HepG2 (cell line): ENCODE measurements around the gene RAD52. TPM values are rescaled to one million over a fixed set of nuclear protein-coding genes. Genes with fewer than 3 reads are reported as not detected.
A peak's percentile ranks its signal among the peaks of the same experiment; 100 is the strongest.

Experiments used
- CBX2 ChIP-seq, 2 experiments: fragments of 200-600 bp in 1 of 2; sonication (generic); formaldehyde crosslinking in 1 of 2; IDR thresholded peaks; 2 replicates each; pipeline versions ENCODE4 v1.7.0 to v1.8.1; 2018 to 2022; ENCODE audit warnings: low read depth in 2 of 2, low read length in 1 of 2, mild to moderate bottlenecking in 1 of 2, missing genetic modification reagents in 1 of 2
- CBX5 ChIP-seq: sonication (generic); formaldehyde crosslinking; IDR thresholded peaks from 2 replicates; pipeline ENCODE4 v1.4.0; 2020; ENCODE audit warnings: missing genetic modification reagents, borderline replicate concordance
- DPF2 ChIP-seq: sonication (generic); formaldehyde crosslinking; IDR thresholded peaks from 2 replicates; pipeline ENCODE4 v1.4.0; 2020; ENCODE audit warnings: mild to moderate bottlenecking, low read depth, missing genetic modification reagents, borderline replicate concordance
- FOXA1 ChIP-seq, 2 experiments: fragments of 450-650 bp in 1 of 2; sonication (generic) in 1 of 2; formaldehyde crosslinking in 1 of 2; IDR thresholded peaks; 2 replicates each; pipeline versions ENCODE4 v1.4.0 to v1.6.1; 2016 to 2020; ENCODE audit warnings: missing genetic modification reagents in 1 of 2
- ISX ChIP-seq: sonication (generic); formaldehyde crosslinking; conservative IDR thresholded peaks from 2 replicates; pipeline ENCODE4 v1.5.0; 2020; ENCODE audit warnings: missing genetic modification reagents
- MAZ ChIP-seq, 2 experiments: sonication (generic) in 1 of 2; formaldehyde crosslinking in 1 of 2; IDR thresholded peaks; 2 replicates each; pipeline versions ENCODE4 v1.5.0 to v1.6.1; 2012 to 2020; ENCODE audit warnings: low read depth in 2 of 2, mild to moderate bottlenecking in 2 of 2, borderline replicate concordance in 1 of 2, improper control_type of control experiment in 1 of 2, low read length in 1 of 2, missing genetic modification reagents in 1 of 2, moderate library complexity in 1 of 2
- PHF8 ChIP-seq: sonication (generic); formaldehyde crosslinking; IDR thresholded peaks from 2 replicates; pipeline ENCODE4 v1.5.0; 2020; ENCODE audit warnings: missing genetic modification reagents
- RORA ChIP-seq: sonication (generic); formaldehyde crosslinking; IDR thresholded peaks from 2 replicates; pipeline ENCODE4 v1.5.0; 2020; ENCODE audit warnings: mild to moderate bottlenecking, missing genetic modification reagents, moderate library complexity
- WIZ ChIP-seq: sonication (generic); formaldehyde crosslinking; IDR thresholded peaks from 2 replicates; pipeline ENCODE4 v1.5.1; 2020; ENCODE audit warnings: mild to moderate bottlenecking, missing genetic modification reagents
- ZBTB42 ChIP-seq: sonication (generic); formaldehyde crosslinking; IDR thresholded peaks from 2 replicates; pipeline ENCODE4 v1.5.0; 2020; ENCODE audit warnings: mild to moderate bottlenecking, missing genetic modification reagents
- ZNF563 ChIP-seq: sonication (generic); formaldehyde crosslinking; IDR thresholded peaks from 2 replicates; pipeline ENCODE4 v1.8.0; 2022; ENCODE audit warnings: mild to moderate bottlenecking, moderate library complexity, missing genetic modification reagents
- ZNF773 ChIP-seq: sonication (generic); formaldehyde crosslinking; IDR thresholded peaks from 2 replicates; pipeline ENCODE4 v1.4.0; 2020; ENCODE audit warnings: missing genetic modification reagents, borderline replicate concordance
- ZNF777 ChIP-seq: sonication (generic); formaldehyde crosslinking; IDR thresholded peaks from 2 replicates; pipeline ENCODE4 v1.4.0; 2020; ENCODE audit warnings: missing genetic modification reagents
- ZNF839 ChIP-seq: sonication (generic); formaldehyde crosslinking; IDR thresholded peaks from 2 replicates; pipeline ENCODE4 v1.4.0; 2020; ENCODE audit warnings: missing genetic modification reagents, mild to moderate bottlenecking, borderline replicate concordance
- ZNF841 ChIP-seq: sonication (generic); formaldehyde crosslinking; IDR thresholded peaks from 2 replicates; pipeline ENCODE4 v1.8.1; 2023; ENCODE audit warnings: missing genetic modification reagents, borderline replicate concordance
- ZZZ3 ChIP-seq: sonication (generic); formaldehyde crosslinking; IDR thresholded peaks from 2 replicates; pipeline ENCODE4 v1.4.0; 2020; ENCODE audit warnings: missing genetic modification reagents, mild to moderate bottlenecking, borderline replicate concordance
- polyA plus RNA-seq, 8 experiments: library from polyadenylated mRNA; depleted of rRNA in 3 of 8; stranded (reverse) in 7 of 8; unstranded in 1 of 8; fragments of >200 nt; fragmentation: Illumina TruSeq in 4 of 8; extraction: Trizol in 4 of 8; gene quantifications; 2 replicates each; pipeline versions ENCODE4 v1.2.1 to v1.2.3, GENCODE V29; 2011 to 2016; ENCODE audit warnings: low read depth in 4 of 8, missing spikeins in 1 of 8, mixed read lengths in 1 of 8; ENCODE audit not compliant: insufficient read depth in 1 of 8
- total RNA-seq, 5 experiments: library from RNA; depleted of rRNA; stranded (reverse); fragments of >200 nt; fragmentation: Illumina TruSeq; extraction: Trizol; gene quantifications; 2 replicates each; pipeline ENCODE4 v1.2.3, GENCODE V29; 2016; ENCODE audit warnings: low read depth in 1 of 5
- TF ChIP-seq, protein P1 (sequence below): sonication (generic); formaldehyde crosslinking; IDR thresholded peaks from 2 replicates; pipeline ENCODE4 v1.4.0; 2020; ENCODE audit warnings: mild to moderate bottlenecking, missing genetic modification reagents
- TF ChIP-seq, protein P2 (sequence below): sonication (generic); formaldehyde crosslinking; IDR thresholded peaks from 2 replicates; pipeline ENCODE4 v1.4.0; 2020; ENCODE audit warnings: mild to moderate bottlenecking, missing genetic modification reagents, borderline replicate concordance
- TF ChIP-seq, protein P3 (sequence below): sonication (generic); formaldehyde crosslinking; IDR thresholded peaks from 2 replicates; pipeline ENCODE4 v1.4.0; 2020; ENCODE audit warnings: mild to moderate bottlenecking, missing genetic modification reagents

RAD52 gene
- total and polyA plus RNA-seq, 2 of the 13 experiments (the other 11 are each of a cell fraction or from before 2014, with no cell fraction given): 14.3 to 19.9 TPM

DNA sequence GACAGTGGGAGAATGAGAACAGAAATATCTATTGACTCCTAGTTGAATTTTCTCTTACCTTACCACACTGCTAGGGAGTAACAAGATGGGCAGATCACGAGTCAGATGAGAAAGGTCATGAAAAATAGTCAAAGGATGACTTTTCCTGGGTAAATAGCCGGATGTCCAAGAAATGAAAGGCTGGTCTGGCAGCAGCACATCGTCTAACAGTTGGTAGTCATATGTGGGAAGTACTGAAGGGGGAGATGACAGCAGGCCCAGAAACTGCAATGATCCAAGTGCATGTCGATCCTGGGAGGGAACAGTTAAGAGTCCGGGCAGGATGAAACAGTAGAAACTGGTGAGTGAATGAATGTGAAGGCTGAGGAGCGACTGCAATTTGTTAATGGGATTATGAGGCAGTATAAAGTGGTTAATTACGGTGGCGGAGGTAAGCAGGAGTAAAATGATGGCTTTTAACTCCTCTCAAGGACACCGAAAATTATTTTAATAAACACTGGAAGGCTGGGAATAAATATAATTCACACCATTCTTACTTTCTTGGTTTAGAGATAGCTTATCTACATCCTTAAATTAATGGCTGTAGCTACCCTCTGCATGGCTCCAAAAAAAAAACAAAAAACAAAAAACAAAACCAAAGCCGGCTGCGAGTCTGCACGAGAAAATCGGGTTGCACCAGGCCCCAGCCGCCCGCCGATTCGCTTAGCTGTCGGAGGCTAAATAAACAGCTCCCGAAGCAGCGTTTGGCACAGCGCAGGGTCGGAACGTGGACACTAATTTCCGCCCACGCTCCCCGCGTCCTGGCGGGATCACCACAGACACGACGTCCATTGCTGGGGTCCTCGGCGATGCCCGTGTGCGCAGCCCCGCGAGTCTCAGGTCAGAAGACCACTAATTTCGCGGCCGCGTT, 40.5 kb upstream of the RAD52 start (continued):
- TF ChIP-seq MAZ (IDR thresholded peaks at IDR 0.05; ENCODE audit: borderline replicate concordance, low read depth, low read length) (no peak), MAZ (CRISPR knock-in tag; IDR thresholded peaks at IDR 0.05; ENCODE audit: low read depth) (no peak), ZNF563 (CRISPR knock-in tag) (0 out of 2 replicates have a peak, but pooled peaks have one; percentile 85), ISX (CRISPR knock-in tag) (peak; percentile 63; the same call in 1 of the 2 replicates), PHF8 (CRISPR knock-in tag) (peak; percentile 84), ZZZ3 (CRISPR knock-in tag) (0 out of 2 replicates have a peak, but pooled peaks have one; percentile 8), ZBTB42 (CRISPR knock-in tag) (0 out of 2 replicates have a peak, but pooled peaks have one; percentile 88), ZNF841 (0 out of 2 replicates have a peak, but pooled peaks have one; percentile 65), WIZ (CRISPR knock-in tag) (peak; percentile 74; the same call in 1 of the 2 replicates), RORA (CRISPR knock-in tag) (no peak), CBX5 (peak; percentile 13; the same call in 1 of the 2 replicates), FOXA1 (IDR thresholded peaks at IDR 0.05) (no peak), FOXA1 (CRISPR knock-in tag; IDR thresholded peaks at IDR 0.05) (peak; percentile 55), ZNF777 (CRISPR knock-in tag) (peak; percentile 59; the same call in 1 of the 2 replicates), ZNF839 (CRISPR knock-in tag) (no peak), ZNF773 (0 out of 2 replicates have a peak, but pooled peaks have one; percentile 22), CBX2 (IDR thresholded peaks at IDR 0.05; ENCODE audit: low read depth, low read length) (no peak), CBX2 (CRISPR knock-in tag; IDR thresholded peaks at IDR 0.05; ENCODE audit: low read depth) (no peak), DPF2 (CRISPR knock-in tag) (no peak)
- TF ChIP-seq, protein P1, sequence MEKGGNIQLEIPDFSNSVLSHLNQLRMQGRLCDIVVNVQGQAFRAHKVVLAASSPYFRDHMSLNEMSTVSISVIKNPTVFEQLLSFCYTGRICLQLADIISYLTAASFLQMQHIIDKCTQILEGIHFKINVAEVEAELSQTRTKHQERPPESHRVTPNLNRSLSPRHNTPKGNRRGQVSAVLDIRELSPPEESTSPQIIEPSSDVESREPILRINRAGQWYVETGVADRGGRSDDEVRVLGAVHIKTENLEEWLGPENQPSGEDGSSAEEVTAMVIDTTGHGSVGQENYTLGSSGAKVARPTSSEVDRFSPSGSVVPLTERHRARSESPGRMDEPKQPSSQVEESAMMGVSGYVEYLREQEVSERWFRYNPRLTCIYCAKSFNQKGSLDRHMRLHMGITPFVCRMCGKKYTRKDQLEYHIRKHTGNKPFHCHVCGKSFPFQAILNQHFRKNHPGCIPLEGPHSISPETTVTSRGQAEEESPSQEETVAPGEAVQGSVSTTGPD (CRISPR knock-in tag): 0 out of 2 replicates have a peak, but pooled peaks have one; percentile 8
- TF ChIP-seq, protein P2, sequence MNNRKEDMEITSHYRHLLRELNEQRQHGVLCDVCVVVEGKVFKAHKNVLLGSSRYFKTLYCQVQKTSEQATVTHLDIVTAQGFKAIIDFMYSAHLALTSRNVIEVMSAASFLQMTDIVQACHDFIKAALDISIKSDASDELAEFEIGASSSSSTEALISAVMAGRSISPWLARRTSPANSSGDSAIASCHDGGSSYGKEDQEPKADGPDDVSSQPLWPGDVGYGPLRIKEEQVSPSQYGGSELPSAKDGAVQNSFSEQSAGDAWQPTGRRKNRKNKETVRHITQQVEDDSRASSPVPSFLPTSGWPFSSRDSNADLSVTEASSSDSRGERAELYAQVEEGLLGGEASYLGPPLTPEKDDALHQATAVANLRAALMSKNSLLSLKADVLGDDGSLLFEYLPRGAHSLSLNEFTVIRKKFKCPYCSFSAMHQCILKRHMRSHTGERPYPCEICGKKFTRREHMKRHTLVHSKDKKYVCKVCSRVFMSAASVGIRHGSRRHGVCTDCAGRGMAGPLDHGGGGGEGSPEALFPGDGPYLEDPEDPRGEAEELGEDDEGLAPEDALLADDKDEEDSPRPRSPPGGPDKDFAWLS (CRISPR knock-in tag): 0 out of 2 replicates have a peak, but pooled peaks have one; percentile 51
- TF ChIP-seq, protein P3, sequence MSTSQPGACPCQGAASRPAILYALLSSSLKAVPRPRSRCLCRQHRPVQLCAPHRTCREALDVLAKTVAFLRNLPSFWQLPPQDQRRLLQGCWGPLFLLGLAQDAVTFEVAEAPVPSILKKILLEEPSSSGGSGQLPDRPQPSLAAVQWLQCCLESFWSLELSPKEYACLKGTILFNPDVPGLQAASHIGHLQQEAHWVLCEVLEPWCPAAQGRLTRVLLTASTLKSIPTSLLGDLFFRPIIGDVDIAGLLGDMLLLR (CRISPR knock-in tag): peak; percentile 32; the same call in 1 of the 2 replicates
